ENCODE results near the gene SSBP3. TPM values are rescaled to one million over a fixed set of nuclear protein-coding genes. Genes with fewer than 3 reads are reported as not detected.
"Not testable (repeated sequence)": the region's sequence is repeated elsewhere in the genome, so short reads cannot be mapped to it uniquely, and the experiment has no call there.

Gene SSBP3
- total RNA-seq, 1 donor from 2014 or later = 84.1 TPM

- H3K4me3 Mint-ChIP-seq = no peak overlapping the region
- DNase-seq = no peak
- peaks cover 21% of the 10 kb centered on the region for H3K36me3 Mint-ChIP-seq (ENCODE audit: low read depth)
- no peaks in the 10 kb centered on the region for H3K9me3 Mint-ChIP-seq
- no peaks in the 10 kb centered on the region for H3K27me3 Mint-ChIP-seq
- H3K4me1 Mint-ChIP-seq = peaks cover 67% of the 10 kb centered on the region
- H3K27ac Mint-ChIP-seq = no peak overlapping the region
- intact Hi-C loops (cut with micrococcal nuclease) = loop anchor here (5.0 kb wide), 1 partner anchor 132 kb away; no protein-coding TSS in a partner anchor
Observed at GRCh38 chr1:54354899-54355298, 51.3 kb downstream of the SSBP3 start.

GRCh38 chr1:54353959-54354358, 52.2 kb downstream of the SSBP3 start:
- intact Hi-C loops (cut with micrococcal nuclease) = no loop called here
- H3K36me3 Mint-ChIP-seq (ENCODE audit: low read depth) = peaks cover 24% of the 10 kb centered on the region
- H3K9me3 Mint-ChIP-seq = no peaks in the 10 kb centered on the region
- peaks cover 62% of the 10 kb centered on the region for H3K4me1 Mint-ChIP-seq
- no peak for DNase-seq
- H3K4me3 Mint-ChIP-seq = no peak overlapping the region
- peak overlapping the region; percentile 22 for H3K27ac Mint-ChIP-seq
- H3K27me3 Mint-ChIP-seq = no peaks in the 10 kb centered on the region

- DNase-seq = no peak
- Mint-ChIP-seq H3K27ac (peak overlapping the region; percentile 47), H3K27me3 (no peaks in the 10 kb centered on the region), H3K36me3 (ENCODE audit: low read depth) (peaks cover 16% of the 10 kb centered on the region), H3K9me3 (no peaks in the 10 kb centered on the region), H3K4me1 (peaks cover 60% of the 10 kb centered on the region), H3K4me3 (no peak overlapping the region)
- intact Hi-C loops (cut with micrococcal nuclease) = no loop called here
Observed at GRCh38 chr1:54352755-54353154, 53.4 kb downstream of the SSBP3 start.

- Mint-ChIP-seq H3K4me1 (peaks cover 38% of the 10 kb centered on the region), H3K27me3 (no peaks in the 10 kb centered on the region), H3K27ac (peak overlapping the region; percentile 51), H3K36me3 (ENCODE audit: low read depth) (peaks cover 16% of the 10 kb centered on the region), H3K4me3 (no peak overlapping the region), H3K9me3 (no peaks in the 10 kb centered on the region)
- DNase-seq = no peak
- intact Hi-C loops (cut with micrococcal nuclease) = no loop called here
Observed at GRCh38 chr1:54350360-54350759, 55.8 kb downstream of the SSBP3 start.

- peaks cover 19% of the 10 kb centered on the region for H3K36me3 Mint-ChIP-seq (ENCODE audit: low read depth)
- H3K27ac Mint-ChIP-seq = no peak overlapping the region
- intact Hi-C loops (cut with micrococcal nuclease) = no loop called here
- no peak for DNase-seq
- H3K4me3 Mint-ChIP-seq = no peak overlapping the region
- H3K9me3 Mint-ChIP-seq = no peaks in the 10 kb centered on the region
- H3K4me1 Mint-ChIP-seq = peaks cover 27% of the 10 kb centered on the region
- no peaks in the 10 kb centered on the region for H3K27me3 Mint-ChIP-seq
Observed at GRCh38 chr1:54348700-54349021, 57.5 kb downstream of the SSBP3 start.

GRCh38 chr1:54347955-54348699, 58.1 kb downstream of the SSBP3 start:
- intact Hi-C loops (cut with micrococcal nuclease) = no loop called here
- Mint-ChIP-seq H3K9me3 (no peaks in the 10 kb centered on the region), H3K36me3 (ENCODE audit: low read depth) (peaks cover 20% of the 10 kb centered on the region), H3K4me1 (peaks cover 28% of the 10 kb centered on the region), H3K4me3 (no peak overlapping the region), H3K27ac (peak overlapping the region; percentile 19), H3K27me3 (no peaks in the 10 kb centered on the region)
- no peak for DNase-seq

- intact Hi-C loops (cut with micrococcal nuclease) = no loop called here
- Mint-ChIP-seq H3K4me3 (no peak overlapping the region), H3K27me3 (no peaks in the 10 kb centered on the region), H3K4me1 (peaks cover 26% of the 10 kb centered on the region), H3K9me3 (no peaks in the 10 kb centered on the region), H3K27ac (no peak overlapping the region), H3K36me3 (ENCODE audit: low read depth) (peaks cover 20% of the 10 kb centered on the region)
- DNase-seq = no peak
Observed at GRCh38 chr1:54347261-54347954, 58.8 kb downstream of the SSBP3 start.

GRCh38 chr1:54345548-54345947, 60.6 kb downstream of the SSBP3 start:
- not testable (repeated sequence) for H3K9me3 Mint-ChIP-seq
- H3K4me1 Mint-ChIP-seq = peaks cover 21% of the 10 kb centered on the region

GRCh38 chr1:54345116-54345515, 61.1 kb downstream of the SSBP3 start:
- H3K9me3 Mint-ChIP-seq = no peaks in the 10 kb centered on the region
- peaks cover 21% of the 10 kb centered on the region for H3K4me1 Mint-ChIP-seq

More at GRCh38 chr1:54345548-54345947, 60.6 kb downstream of the SSBP3 start:
- H3K27ac Mint-ChIP-seq; H3K27me3 Mint-ChIP-seq; DNase-seq; intact Hi-C loops (cut with micrococcal nuclease); H3K4me3 Mint-ChIP-seq: not testable (repeated sequence)
- H3K36me3 Mint-ChIP-seq (ENCODE audit: low read depth) = peaks cover 19% of the 10 kb centered on the region

GRCh38 chr1:54342742-54343687, 63.2 kb downstream of the SSBP3 start:
- H3K9me3 Mint-ChIP-seq = no peaks in the 10 kb centered on the region
- peaks cover 14% of the 10 kb centered on the region for H3K36me3 Mint-ChIP-seq (ENCODE audit: low read depth)
- H3K4me1 Mint-ChIP-seq = peaks cover 26% of the 10 kb centered on the region
- no peaks in the 10 kb centered on the region for H3K27me3 Mint-ChIP-seq
- no peak overlapping the region for H3K4me3 Mint-ChIP-seq
- DNase-seq = no peak
- intact Hi-C loops (cut with micrococcal nuclease) = no loop called here
- no peak overlapping the region for H3K27ac Mint-ChIP-seq

More at GRCh38 chr1:54345116-54345515, 61.1 kb downstream of the SSBP3 start:
- intact Hi-C loops (cut with micrococcal nuclease) = no loop called here
- Mint-ChIP-seq H3K27me3 (no peaks in the 10 kb centered on the region), H3K4me3 (no peak overlapping the region), H3K27ac (no peak overlapping the region), H3K36me3 (ENCODE audit: low read depth) (peaks cover 18% of the 10 kb centered on the region)
- no peak for DNase-seq

- peak overlapping the region; percentile 15 for H3K27ac Mint-ChIP-seq
- intact Hi-C loops (cut with micrococcal nuclease) = no loop called here
- H3K27me3 Mint-ChIP-seq = no peaks in the 10 kb centered on the region
- H3K4me1 Mint-ChIP-seq = peaks cover 27% of the 10 kb centered on the region
- DNase-seq = no peak
- H3K9me3 Mint-ChIP-seq = no peaks in the 10 kb centered on the region
- H3K36me3 Mint-ChIP-seq (ENCODE audit: low read depth) = peaks cover 13% of the 10 kb centered on the region
- H3K4me3 Mint-ChIP-seq = no peak overlapping the region
Observed at GRCh38 chr1:54342288-54342687, 63.9 kb downstream of the SSBP3 start.

GRCh38 chr1:54341763-54342162, 64.4 kb downstream of the SSBP3 start:
- DNase-seq = no peak
- Mint-ChIP-seq H3K4me3 (no peak overlapping the region), H3K27ac (no peak overlapping the region), H3K27me3 (no peaks in the 10 kb centered on the region), H3K4me1 (peaks cover 27% of the 10 kb centered on the region), H3K36me3 (ENCODE audit: low read depth) (peaks cover 13% of the 10 kb centered on the region), H3K9me3 (no peaks in the 10 kb centered on the region)
- intact Hi-C loops (cut with micrococcal nuclease) = no loop called here

GRCh38 chr1:54340878-54341277, 65.3 kb downstream of the SSBP3 start:
- no peak overlapping the region for H3K27ac Mint-ChIP-seq
- no peak for DNase-seq
- H3K36me3 Mint-ChIP-seq (ENCODE audit: low read depth) = peaks cover 15% of the 10 kb centered on the region
- no peaks in the 10 kb centered on the region for H3K27me3 Mint-ChIP-seq
- no peak overlapping the region for H3K4me3 Mint-ChIP-seq
- no peaks in the 10 kb centered on the region for H3K9me3 Mint-ChIP-seq
- H3K4me1 Mint-ChIP-seq = peaks cover 27% of the 10 kb centered on the region
- intact Hi-C loops (cut with micrococcal nuclease) = no loop called here

GRCh38 chr1:54340434-54340833, 65.8 kb downstream of the SSBP3 start:
- DNase-seq = no peak

More at GRCh38 chr1:54340434-54340833, 65.8 kb downstream of the SSBP3 start:
- Mint-ChIP-seq H3K4me3 (no peak overlapping the region), H3K4me1 (peaks cover 27% of the 10 kb centered on the region), H3K27me3 (no peaks in the 10 kb centered on the region), H3K27ac (no peak overlapping the region), H3K36me3 (ENCODE audit: low read depth) (peaks cover 19% of the 10 kb centered on the region), H3K9me3 (no peaks in the 10 kb centered on the region)
- intact Hi-C loops (cut with micrococcal nuclease) = no loop called here
